SK-N-SH (cell line): ENCODE data around the gene FTO. TPM values are rescaled to one million over a fixed set of nuclear protein-coding genes. Genes with fewer than 3 reads are reported as not detected.

Source experiments
- CTCF ChIA-PET: fragments of 300-600, 350-600 bp; formaldehyde crosslinking; extraction: SDS; loops from one replicate; lab custom pipeline; 2021; lab: Yijun Ruan, JAX
- POLR2A ChIA-PET: fragments of 350-600 bp; sonication (Branson Sonifier 250); formaldehyde crosslinking; extraction: SDS; loops from one replicate; lab custom pipeline; 2020; ENCODE audit warnings: antibody characterized with exemption, inconsistent platforms; lab: Yijun Ruan, JAX
- DNase-seq: peaks from one replicate; pipeline ENCODE4 v3.0.0; 2012
- H2AFZ ChIP-seq: fragments of 200-600 bp; sonication (generic); 2 replicates; pipeline ENCODE4 v1.8.1; 2016; ENCODE audit warnings: antibody characterized with exemption, mild to moderate bottlenecking, low read depth
- H3F3A ChIP-seq: fragments of 200-600 bp; sonication (generic); replicated peaks from 2 replicates; pipeline ENCODE3; 2016; ENCODE audit warnings: antibody characterized with exemption, mild to moderate bottlenecking; ENCODE audit not compliant: insufficient read depth
- H3K27ac ChIP-seq, 2 experiments: fragments of 200-500 bp in 1 of 2; fragments of 200-600 bp in 1 of 2; sonication (Bioruptor generic) in 1 of 2; sonication (generic), shearing (Covaris generic) in 1 of 2; 2 replicates each; pipeline versions ENCODE4 v1.5.1 to v1.6.1; 2014 to 2016; ENCODE audit warnings: low read depth in 2 of 2, inconsistent platforms in 1 of 2, low read length in 1 of 2, mild to moderate bottlenecking in 1 of 2, mixed read lengths in 1 of 2
- H3K27me3 ChIP-seq: fragments of 200-600 bp; sonication (generic), shearing (Covaris generic); 2 replicates; pipeline ENCODE4 v1.6.1; 2016; ENCODE audit warnings: mixed run types; ENCODE audit not compliant: insufficient read depth
- H3K36me3 ChIP-seq, 2 experiments: fragments of 200-500 bp in 1 of 2; fragments of 200-600 bp in 1 of 2; sonication (Bioruptor generic) in 1 of 2; sonication (generic) in 1 of 2; replicated peaks in 1 of 2; 2 replicates each; pipeline versions ENCODE3 to v1.5.1; 2014 to 2016; ENCODE audit warnings: low read length in 1 of 2, mild to moderate bottlenecking in 1 of 2; ENCODE audit not compliant: insufficient read depth in 2 of 2, control insufficient read depth in 1 of 2
- H3K4me1 ChIP-seq, 2 experiments: fragments of 200-500 bp in 1 of 2; fragments of 200-600 bp in 1 of 2; sonication (Bioruptor generic) in 1 of 2; sonication (generic), shearing (Covaris generic) in 1 of 2; 2 replicates each; pipeline versions ENCODE4 v1.5.1 to v1.6.1; 2014 to 2016; ENCODE audit warnings: low read depth in 1 of 2, low read length in 1 of 2, mixed run types in 1 of 2; ENCODE audit not compliant: insufficient read depth in 2 of 2, control insufficient read depth in 1 of 2
- H3K4me2 ChIP-seq: fragments of 200-600 bp; sonication (generic), shearing (Covaris generic); 2 replicates; pipeline ENCODE4 v1.6.1; 2017; ENCODE audit warnings: mixed run types
- H3K4me3 ChIP-seq, 2 experiments: fragments of 200-500 bp in 1 of 2; fragments of 200-600 bp in 1 of 2; sonication (Bioruptor generic) in 1 of 2; sonication (generic), shearing (Covaris generic) in 1 of 2; 2 replicates each; pipeline versions ENCODE4 v1.5.1 to v1.8.1; 2014 to 2016; ENCODE audit warnings: low read depth in 2 of 2, inconsistent platforms in 1 of 2, low read length in 1 of 2, mild to moderate bottlenecking in 1 of 2, mixed read lengths in 1 of 2, moderate library complexity in 1 of 2
- H3K79me2 ChIP-seq: fragments of 200-600 bp; sonication (generic); 2 replicates; pipeline ENCODE4 v1.8.1; 2017; ENCODE audit warnings: mild to moderate bottlenecking; ENCODE audit not compliant: insufficient read depth
- H3K9ac ChIP-seq: fragments of 200-600 bp; sonication (generic); 2 replicates; pipeline ENCODE4 v1.6.1; 2017; ENCODE audit warnings: mixed run types
- H3K9me2 ChIP-seq: fragments of 200-600 bp; sonication (generic); 2 replicates; pipeline ENCODE4 v1.6.1; 2017; ENCODE audit warnings: mixed run types
- H3K9me3 ChIP-seq: fragments of 200-600 bp; sonication (generic); 2 replicates; pipeline ENCODE4 v1.6.1; 2017; ENCODE audit warnings: mixed run types, mild to moderate bottlenecking, moderate library complexity
- H4K20me1 ChIP-seq: fragments of 200-600 bp; sonication (generic); 2 replicates; pipeline ENCODE4 v1.6.1; 2017; ENCODE audit warnings: mild to moderate bottlenecking, mixed run types; ENCODE audit not compliant: insufficient read depth
- CHD2 ChIP-seq: fragments of 150-350 bp; IDR thresholded peaks from 2 replicates; pipeline ENCODE4 v1.6.1; 2018; ENCODE audit warnings: low read length; ENCODE audit not compliant: partially characterized antibody
- FOSL2 ChIP-seq: IDR thresholded peaks from 2 replicates; pipeline ENCODE4 v1.4.0; 2012; ENCODE audit warnings: low read depth, mild to moderate bottlenecking, moderate library complexity, borderline replicate concordance
- FOXM1 ChIP-seq: IDR thresholded peaks from 2 replicates; pipeline ENCODE4 v1.4.0; 2012; ENCODE audit warnings: low read depth, mild to moderate bottlenecking
- GABPA ChIP-seq: IDR thresholded peaks from 2 replicates; pipeline ENCODE4 v1.4.0; 2012; ENCODE audit warnings: low read depth, mild to moderate bottlenecking
- GATA2 ChIP-seq: sonication (generic); formaldehyde crosslinking; IDR thresholded peaks from 2 replicates; pipeline ENCODE4 v1.5.0; 2020; ENCODE audit warnings: mild to moderate bottlenecking, missing genetic modification reagents
- JUND ChIP-seq: IDR thresholded peaks from 2 replicates; pipeline ENCODE4 v1.4.0; 2012
- NFIC ChIP-seq: IDR thresholded peaks from 2 replicates; pipeline ENCODE4 v1.4.0; 2012; ENCODE audit warnings: borderline replicate concordance
- NRF1 ChIP-seq: IDR thresholded peaks from 2 replicates; pipeline ENCODE4 v1.6.1; 2012; ENCODE audit warnings: low read depth, mild to moderate bottlenecking, low read length
- POLR2AphosphoS5 ChIP-seq: IDR thresholded peaks from 2 replicates; pipeline ENCODE4 v1.6.1; 2012; ENCODE audit warnings: low read depth, low read length
- RXRA ChIP-seq: IDR thresholded peaks from 2 replicates; pipeline ENCODE4 v1.4.0; 2012; ENCODE audit warnings: low read depth, mild to moderate bottlenecking, borderline replicate concordance
- SIN3A ChIP-seq: IDR thresholded peaks from 2 replicates; pipeline ENCODE4 v1.6.1; 2012; ENCODE audit warnings: low read depth, mild to moderate bottlenecking, low read length, moderate library complexity, borderline replicate concordance
- SMC3 ChIP-seq: IDR thresholded peaks from 2 replicates; pipeline ENCODE4 v1.6.1; 2012; ENCODE audit warnings: low read depth, low read length, improper control_type of control experiment
- TCF12 ChIP-seq: IDR thresholded peaks from 2 replicates; pipeline ENCODE4 v1.4.0; 2012
- TEAD4 ChIP-seq: IDR thresholded peaks from 2 replicates; pipeline ENCODE4 v1.4.0; 2012; ENCODE audit warnings: mild to moderate bottlenecking, borderline replicate concordance; ENCODE audit not compliant: insufficient read depth
- WGBS: methylation state at CpG from one replicate; pipeline ENCODE4 v1.1.6; 2017; ENCODE audit warnings: low lambda C conversion rate; 5-methylcytosine and 5-hydroxymethylcytosine counted together
- polyA plus RNA-seq, 3 experiments: library from polyadenylated mRNA; depleted of rRNA; stranded (reverse); fragments of >200 nt; gene quantifications; 2 replicates each; pipeline ENCODE4 v1.2.3, GENCODE V29; 2012
- TF ChIP-seq, protein P1 (sequence below): IDR thresholded peaks from 2 replicates; pipeline ENCODE4 v1.6.1; 2012; ENCODE audit warnings: mild to moderate bottlenecking, low read depth, low read length, moderate library complexity
- TF ChIP-seq, protein P2 (sequence below): fragments of 200-600 bp; sonication (generic); IDR thresholded peaks from 2 replicates; pipeline ENCODE4 v1.6.1; 2017; ENCODE audit warnings: antibody characterized with exemption, mild to moderate bottlenecking, moderate library complexity
- TF ChIP-seq, protein P3 (sequence below): IDR thresholded peaks from 2 replicates; pipeline ENCODE4 v1.4.0; 2012; ENCODE audit warnings: low read depth, borderline replicate concordance
- TF ChIP-seq, protein P4 (sequence below): fragments of 150-350 bp; IDR thresholded peaks from 2 replicates; pipeline ENCODE4 v1.6.1; 2016; ENCODE audit warnings: mild to moderate bottlenecking, low read depth, low read length
- TF ChIP-seq, protein P5 (sequence below): fragments of 150-350 bp; IDR thresholded peaks from 2 replicates; pipeline ENCODE4 v1.6.1; 2017; ENCODE audit warnings: antibody characterized with exemption, low read length, low read depth, borderline replicate concordance
- TF ChIP-seq, protein P6 (sequence below): IDR thresholded peaks from 2 replicates; pipeline ENCODE4; 2012

FTO gene
- polyA plus RNA-seq, 1 of the 3 experiments (the other 2 are of a cell fraction) = 41.2 TPM

DNA sequence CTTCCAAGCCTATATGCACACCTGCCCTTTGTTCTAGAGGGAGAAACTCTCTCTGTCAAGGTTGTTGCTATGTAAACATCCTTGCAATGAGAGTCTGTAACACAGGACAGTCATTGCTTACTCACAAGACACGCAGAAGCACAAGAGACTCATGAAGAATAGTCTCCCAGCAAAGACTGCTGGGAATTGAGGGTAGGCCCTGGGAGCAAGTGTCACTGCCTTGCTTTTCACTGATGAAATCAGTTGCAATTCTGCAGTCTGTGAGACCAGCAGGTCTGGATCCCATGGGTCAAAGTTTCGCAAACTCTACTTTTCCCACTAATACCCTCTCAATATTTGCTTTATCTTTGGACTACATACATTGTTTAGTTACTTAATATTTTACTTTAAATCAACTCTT, 177.4 kb downstream of the FTO start:
- no peaks in the 10 kb centered on the region for H3K9me3 ChIP-seq
- H3K27ac ChIP-seq = no peak overlapping the region
- H4K20me1 ChIP-seq = no peaks in the 10 kb centered on the region
- H3K4me3 ChIP-seq = no peak overlapping the region
- H3K9ac ChIP-seq = no peak overlapping the region
- H3K79me2 ChIP-seq = no peaks in the 10 kb centered on the region
- H3K27me3 ChIP-seq = no peaks in the 10 kb centered on the region
- H3K4me2 ChIP-seq = no peak overlapping the region
- CTCF ChIA-PET = interaction anchor here (0.7 to 1.2 kb wide), 2 partner anchors 14 to 1418 kb away, joined by 3 read pairs; no protein-coding TSS in a partner anchor
- POLR2A ChIA-PET = no interaction called here
- no peak for DNase-seq
- H3K9me2 ChIP-seq = no peaks in the 10 kb centered on the region
- peaks cover 8 to 9% of the 10 kb centered on the region in 2 experiments for H3K36me3 ChIP-seq
- H2AFZ ChIP-seq = no peak overlapping the region
- no peaks in the 10 kb centered on the region for H3F3A ChIP-seq
- TF ChIP-seq NFIC (no peak), TCF12 (no peak), NRF1 (no peak), GABPA (no peak), FOSL2 (no peak), GATA2 (CRISPR knock-in tag) (no peak), FOXM1 (no peak), SMC3 (no peak), TEAD4 (no peak), JUND (no peak), CHD2 (no peak), SIN3A (no peak), RXRA (no peak), POLR2AphosphoS5 (no peak)
- TF ChIP-seq, protein P1, sequence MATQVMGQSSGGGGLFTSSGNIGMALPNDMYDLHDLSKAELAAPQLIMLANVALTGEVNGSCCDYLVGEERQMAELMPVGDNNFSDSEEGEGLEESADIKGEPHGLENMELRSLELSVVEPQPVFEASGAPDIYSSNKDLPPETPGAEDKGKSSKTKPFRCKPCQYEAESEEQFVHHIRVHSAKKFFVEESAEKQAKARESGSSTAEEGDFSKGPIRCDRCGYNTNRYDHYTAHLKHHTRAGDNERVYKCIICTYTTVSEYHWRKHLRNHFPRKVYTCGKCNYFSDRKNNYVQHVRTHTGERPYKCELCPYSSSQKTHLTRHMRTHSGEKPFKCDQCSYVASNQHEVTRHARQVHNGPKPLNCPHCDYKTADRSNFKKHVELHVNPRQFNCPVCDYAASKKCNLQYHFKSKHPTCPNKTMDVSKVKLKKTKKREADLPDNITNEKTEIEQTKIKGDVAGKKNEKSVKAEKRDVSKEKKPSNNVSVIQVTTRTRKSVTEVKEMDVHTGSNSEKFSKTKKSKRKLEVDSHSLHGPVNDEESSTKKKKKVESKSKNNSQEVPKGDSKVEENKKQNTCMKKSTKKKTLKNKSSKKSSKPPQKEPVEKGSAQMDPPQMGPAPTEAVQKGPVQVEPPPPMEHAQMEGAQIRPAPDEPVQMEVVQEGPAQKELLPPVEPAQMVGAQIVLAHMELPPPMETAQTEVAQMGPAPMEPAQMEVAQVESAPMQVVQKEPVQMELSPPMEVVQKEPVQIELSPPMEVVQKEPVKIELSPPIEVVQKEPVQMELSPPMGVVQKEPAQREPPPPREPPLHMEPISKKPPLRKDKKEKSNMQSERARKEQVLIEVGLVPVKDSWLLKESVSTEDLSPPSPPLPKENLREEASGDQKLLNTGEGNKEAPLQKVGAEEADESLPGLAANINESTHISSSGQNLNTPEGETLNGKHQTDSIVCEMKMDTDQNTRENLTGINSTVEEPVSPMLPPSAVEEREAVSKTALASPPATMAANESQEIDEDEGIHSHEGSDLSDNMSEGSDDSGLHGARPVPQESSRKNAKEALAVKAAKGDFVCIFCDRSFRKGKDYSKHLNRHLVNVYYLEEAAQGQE = no peak
- TF ChIP-seq, protein P2, sequence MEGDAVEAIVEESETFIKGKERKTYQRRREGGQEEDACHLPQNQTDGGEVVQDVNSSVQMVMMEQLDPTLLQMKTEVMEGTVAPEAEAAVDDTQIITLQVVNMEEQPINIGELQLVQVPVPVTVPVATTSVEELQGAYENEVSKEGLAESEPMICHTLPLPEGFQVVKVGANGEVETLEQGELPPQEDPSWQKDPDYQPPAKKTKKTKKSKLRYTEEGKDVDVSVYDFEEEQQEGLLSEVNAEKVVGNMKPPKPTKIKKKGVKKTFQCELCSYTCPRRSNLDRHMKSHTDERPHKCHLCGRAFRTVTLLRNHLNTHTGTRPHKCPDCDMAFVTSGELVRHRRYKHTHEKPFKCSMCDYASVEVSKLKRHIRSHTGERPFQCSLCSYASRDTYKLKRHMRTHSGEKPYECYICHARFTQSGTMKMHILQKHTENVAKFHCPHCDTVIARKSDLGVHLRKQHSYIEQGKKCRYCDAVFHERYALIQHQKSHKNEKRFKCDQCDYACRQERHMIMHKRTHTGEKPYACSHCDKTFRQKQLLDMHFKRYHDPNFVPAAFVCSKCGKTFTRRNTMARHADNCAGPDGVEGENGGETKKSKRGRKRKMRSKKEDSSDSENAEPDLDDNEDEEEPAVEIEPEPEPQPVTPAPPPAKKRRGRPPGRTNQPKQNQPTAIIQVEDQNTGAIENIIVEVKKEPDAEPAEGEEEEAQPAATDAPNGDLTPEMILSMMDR = no peak
- TF ChIP-seq, protein P3, sequence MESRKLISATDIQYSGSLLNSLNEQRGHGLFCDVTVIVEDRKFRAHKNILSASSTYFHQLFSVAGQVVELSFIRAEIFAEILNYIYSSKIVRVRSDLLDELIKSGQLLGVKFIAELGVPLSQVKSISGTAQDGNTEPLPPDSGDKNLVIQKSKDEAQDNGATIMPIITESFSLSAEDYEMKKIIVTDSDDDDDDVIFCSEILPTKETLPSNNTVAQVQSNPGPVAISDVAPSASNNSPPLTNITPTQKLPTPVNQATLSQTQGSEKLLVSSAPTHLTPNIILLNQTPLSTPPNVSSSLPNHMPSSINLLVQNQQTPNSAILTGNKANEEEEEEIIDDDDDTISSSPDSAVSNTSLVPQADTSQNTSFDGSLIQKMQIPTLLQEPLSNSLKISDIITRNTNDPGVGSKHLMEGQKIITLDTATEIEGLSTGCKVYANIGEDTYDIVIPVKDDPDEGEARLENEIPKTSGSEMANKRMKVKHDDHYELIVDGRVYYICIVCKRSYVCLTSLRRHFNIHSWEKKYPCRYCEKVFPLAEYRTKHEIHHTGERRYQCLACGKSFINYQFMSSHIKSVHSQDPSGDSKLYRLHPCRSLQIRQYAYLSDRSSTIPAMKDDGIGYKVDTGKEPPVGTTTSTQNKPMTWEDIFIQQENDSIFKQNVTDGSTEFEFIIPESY = no peak
- TF ChIP-seq, protein P4, sequence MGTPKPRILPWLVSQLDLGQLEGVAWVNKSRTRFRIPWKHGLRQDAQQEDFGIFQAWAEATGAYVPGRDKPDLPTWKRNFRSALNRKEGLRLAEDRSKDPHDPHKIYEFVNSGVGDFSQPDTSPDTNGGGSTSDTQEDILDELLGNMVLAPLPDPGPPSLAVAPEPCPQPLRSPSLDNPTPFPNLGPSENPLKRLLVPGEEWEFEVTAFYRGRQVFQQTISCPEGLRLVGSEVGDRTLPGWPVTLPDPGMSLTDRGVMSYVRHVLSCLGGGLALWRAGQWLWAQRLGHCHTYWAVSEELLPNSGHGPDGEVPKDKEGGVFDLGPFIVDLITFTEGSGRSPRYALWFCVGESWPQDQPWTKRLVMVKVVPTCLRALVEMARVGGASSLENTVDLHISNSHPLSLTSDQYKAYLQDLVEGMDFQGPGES = no peak
- TF ChIP-seq, protein P5, sequence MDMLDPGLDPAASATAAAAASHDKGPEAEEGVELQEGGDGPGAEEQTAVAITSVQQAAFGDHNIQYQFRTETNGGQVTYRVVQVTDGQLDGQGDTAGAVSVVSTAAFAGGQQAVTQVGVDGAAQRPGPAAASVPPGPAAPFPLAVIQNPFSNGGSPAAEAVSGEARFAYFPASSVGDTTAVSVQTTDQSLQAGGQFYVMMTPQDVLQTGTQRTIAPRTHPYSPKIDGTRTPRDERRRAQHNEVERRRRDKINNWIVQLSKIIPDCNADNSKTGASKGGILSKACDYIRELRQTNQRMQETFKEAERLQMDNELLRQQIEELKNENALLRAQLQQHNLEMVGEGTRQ = no peak
- TF ChIP-seq, protein P6, sequence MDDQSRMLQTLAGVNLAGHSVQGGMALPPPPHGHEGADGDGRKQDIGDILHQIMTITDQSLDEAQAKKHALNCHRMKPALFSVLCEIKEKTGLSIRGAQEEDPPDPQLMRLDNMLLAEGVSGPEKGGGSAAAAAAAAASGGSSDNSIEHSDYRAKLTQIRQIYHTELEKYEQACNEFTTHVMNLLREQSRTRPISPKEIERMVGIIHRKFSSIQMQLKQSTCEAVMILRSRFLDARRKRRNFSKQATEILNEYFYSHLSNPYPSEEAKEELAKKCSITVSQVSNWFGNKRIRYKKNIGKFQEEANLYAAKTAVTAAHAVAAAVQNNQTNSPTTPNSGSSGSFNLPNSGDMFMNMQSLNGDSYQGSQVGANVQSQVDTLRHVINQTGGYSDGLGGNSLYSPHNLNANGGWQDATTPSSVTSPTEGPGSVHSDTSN = no peak
- 97% methylated on average over 2 of the region's 2 CpGs for WGBS
- H3K4me1 ChIP-seq = no peaks in the 10 kb centered on the region; a peak in 1 of 4 replicates
